Germinal center (tissue), 1 donor: ENCODE results near the gene ZNF512.
"Not testable (repeated sequence)": the region's sequence is repeated elsewhere in the genome, so short reads cannot be mapped to it uniquely, and the experiment has no call there.

ENCODE experiments used
- DNase-seq: peaks from one replicate; pipeline ENCODE4 v3.0.0; 2012; ENCODE audit warnings: mixed read lengths, low spot score

The ZNF512 gene, protein sequence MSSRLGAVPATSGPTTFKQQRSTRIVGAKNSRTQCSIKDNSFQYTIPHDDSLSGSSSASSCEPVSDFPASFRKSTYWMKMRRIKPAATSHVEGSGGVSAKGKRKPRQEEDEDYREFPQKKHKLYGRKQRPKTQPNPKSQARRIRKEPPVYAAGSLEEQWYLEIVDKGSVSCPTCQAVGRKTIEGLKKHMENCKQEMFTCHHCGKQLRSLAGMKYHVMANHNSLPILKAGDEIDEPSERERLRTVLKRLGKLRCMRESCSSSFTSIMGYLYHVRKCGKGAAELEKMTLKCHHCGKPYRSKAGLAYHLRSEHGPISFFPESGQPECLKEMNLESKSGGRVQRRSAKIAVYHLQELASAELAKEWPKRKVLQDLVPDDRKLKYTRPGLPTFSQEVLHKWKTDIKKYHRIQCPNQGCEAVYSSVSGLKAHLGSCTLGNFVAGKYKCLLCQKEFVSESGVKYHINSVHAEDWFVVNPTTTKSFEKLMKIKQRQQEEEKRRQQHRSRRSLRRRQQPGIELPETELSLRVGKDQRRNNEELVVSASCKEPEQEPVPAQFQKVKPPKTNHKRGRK

GRCh38 chr2:27582695-27583389 lies at the start of gene ZNF512:
TSS of gene ZNF512 (plus strand) at chr2:27583042. CDS start at chr2:27583113, 71 bp downstream.
- peak; percentile 91 for DNase-seq

DNA sequence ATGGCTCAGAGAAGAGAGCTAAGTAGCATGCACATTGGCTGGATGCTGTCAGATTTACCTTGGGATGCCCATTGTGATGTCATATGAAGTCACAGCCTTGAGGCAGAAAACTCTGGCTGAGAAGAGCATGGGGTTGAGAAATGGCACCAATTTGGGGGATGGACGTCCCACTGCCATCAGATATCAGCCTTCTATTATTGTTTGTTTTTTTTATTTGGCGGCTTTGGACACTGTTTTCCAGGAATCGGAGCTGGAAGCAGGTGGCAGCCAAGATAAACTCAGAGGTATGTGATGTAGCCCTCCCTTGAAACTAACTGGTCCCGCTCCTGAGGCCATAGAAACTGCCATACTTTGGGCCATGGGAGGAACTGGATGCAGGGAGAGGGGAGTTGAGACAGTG lies 45.6 kb upstream of the ZNF512 start:
- DNase-seq = no peak

DNA sequence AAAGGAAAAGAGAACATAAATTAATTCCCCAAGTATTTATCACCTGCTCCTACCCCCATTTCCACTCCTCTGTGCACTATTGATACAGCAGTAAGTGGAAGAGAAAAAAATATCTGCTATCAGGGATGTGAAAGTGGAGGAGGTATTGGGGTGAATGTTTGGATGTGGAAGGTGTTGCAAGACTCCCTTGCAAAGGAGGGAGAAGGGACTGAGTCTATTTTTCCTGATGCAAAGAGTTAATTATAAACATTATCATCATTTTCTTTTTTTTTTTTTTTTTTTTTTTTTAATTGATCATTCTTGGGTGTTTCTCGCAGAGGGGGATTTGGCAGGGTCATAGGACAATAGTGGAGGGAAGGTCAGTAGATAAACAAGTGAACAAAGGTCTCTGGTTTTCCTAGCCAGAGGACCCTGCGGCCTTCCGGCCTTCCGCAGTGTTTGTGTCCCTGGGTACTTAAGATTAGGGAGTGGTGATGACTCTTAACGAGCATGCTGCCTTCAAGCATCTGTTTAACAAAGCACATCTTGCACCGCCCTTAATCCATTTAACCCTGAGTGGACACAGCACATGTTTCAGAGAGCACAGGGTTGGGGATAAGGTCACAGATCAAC lies 43.9 kb upstream of the ZNF512 start:
- not testable (repeated sequence) for DNase-seq

DNA sequence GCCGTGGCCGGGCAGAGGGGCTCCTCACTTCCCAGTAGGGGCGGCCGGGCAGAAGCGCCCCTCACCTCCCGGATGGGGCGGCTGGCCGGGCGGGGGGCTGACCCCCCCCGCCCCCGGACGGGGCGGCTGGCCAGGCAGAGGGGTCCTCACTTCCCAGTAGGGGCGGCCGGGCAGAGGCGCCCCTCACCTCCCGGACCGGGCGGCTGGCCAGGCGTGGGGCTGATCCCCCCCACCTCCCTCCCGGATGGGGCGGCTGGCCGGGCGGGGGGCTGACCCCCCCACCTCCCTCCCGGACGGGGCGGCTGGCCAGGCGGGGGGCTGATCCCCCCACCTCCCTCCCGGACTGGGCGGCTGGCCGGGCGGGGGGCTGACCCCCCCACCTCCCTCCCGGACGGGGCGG lies 43.2 kb upstream of the ZNF512 start:
- DNase-seq = not testable (repeated sequence)

DNA sequence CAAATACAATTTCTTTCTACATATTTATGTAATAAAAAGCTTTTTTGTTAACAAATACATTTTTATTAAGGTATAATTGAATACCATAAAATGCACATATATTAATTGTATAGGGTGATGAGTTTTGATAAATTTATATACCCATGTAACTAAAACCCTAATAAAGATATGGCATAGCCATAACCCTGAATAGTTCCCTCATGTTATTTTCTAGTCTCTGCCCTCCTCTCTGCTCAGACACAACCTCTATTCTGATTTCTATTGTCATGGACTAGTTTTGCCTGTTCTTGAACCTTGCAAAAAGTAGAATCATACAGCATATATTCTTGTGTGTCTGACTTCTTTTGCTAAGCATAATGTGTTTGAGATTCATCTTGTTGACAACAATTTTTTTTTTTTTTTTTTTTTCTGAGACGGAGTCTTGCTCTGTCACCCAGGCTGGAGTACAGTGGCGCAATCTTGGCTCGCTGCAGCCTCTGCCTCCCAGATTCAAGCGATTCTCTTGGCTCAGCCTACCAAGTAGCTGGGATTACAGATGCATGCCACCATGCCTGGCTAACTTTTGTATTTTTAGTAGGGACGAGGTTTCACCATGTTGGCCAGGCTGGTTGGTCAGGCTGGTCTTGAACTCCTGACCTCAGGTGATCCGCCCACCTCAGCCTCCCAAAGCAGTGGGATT lies 38.6 kb upstream of the ZNF512 start:
- DNase-seq = no peak

- DNase-seq = no peak
These were observed 37.3 kb upstream of the ZNF512 start for GRCh38 chr2:27545348-27546141.

- no peak for DNase-seq
These were observed 33.5 kb upstream of the ZNF512 start for GRCh38 chr2:27549303-27549702.

- DNase-seq = no peak
These were observed 31.3 kb upstream of the ZNF512 start for GRCh38 chr2:27551514-27551913.

DNA sequence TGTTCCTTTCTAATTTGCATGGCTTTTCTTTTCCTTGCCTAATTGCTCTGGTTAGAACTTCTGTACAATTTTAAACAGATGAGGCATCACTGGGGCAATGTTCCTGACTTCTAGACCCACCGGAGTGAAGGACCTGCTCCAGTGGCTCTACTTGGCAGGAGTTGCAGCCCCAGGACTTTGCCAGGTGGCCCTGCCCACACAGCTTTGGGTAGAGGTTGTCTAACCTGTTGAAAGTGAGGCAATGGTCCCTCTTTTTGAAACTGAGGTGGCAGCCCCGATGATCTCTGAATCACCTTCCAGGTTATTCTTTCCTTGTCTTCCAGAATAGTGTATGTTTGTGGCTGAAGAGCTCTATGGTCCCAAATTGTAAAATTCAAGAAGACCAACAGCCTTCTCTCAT lies 29.9 kb upstream of the ZNF512 start:
- no peak for DNase-seq

- DNase-seq = not testable (repeated sequence)
These were observed 28.4 kb upstream of the ZNF512 start for GRCh38 chr2:27554451-27554850.

DNA sequence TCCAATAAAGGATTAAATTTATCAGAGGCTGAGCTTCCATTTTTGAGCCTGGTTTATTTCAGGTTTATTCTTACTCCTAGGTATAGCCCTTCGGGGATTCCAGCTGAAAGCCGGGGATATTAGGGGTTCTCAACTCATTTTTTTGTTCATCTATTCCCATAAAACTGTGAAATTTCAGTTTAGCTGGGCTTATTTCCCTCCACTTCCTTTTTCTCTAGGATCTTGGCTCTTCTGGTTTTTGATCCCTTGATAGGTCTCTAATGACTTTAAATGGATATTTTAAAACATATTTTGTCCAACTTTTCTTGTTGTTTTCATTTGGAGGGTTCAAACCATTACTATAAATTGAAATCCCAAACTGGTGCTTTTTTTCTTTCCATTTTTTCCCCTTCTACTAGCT lies 23.6 kb upstream of the ZNF512 start:
- DNase-seq = no peak

- no peak for DNase-seq
These were observed 21.8 kb upstream of the ZNF512 start for GRCh38 chr2:27561060-27561459.

DNA sequence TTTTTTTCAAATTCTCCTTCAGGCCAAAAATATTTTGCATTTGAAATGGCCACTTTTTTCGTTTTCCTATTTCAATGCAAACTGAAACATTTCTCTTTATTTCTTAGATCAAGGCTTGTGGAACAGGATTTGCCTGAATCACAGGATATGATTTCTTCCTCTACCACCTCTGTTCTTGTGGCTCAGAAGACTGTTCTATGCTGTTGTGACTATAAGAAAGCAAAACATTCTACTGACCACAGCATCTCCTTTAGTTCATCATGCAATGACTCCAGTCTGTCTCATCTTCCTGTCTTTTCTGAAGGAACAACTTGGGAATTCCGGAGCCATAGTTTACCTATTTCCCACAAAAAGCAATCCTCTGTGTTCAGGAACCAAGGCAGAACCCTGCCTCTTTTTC lies 16.2 kb upstream of the ZNF512 start:
- DNase-seq = no peak

- DNase-seq = no peak
These were observed 13.4 kb upstream of the ZNF512 start for GRCh38 chr2:27569398-27569797.

GRCh38 chr2:27571197-27571596 lies 11.6 kb upstream of the ZNF512 start:
- DNase-seq = no peak

DNA sequence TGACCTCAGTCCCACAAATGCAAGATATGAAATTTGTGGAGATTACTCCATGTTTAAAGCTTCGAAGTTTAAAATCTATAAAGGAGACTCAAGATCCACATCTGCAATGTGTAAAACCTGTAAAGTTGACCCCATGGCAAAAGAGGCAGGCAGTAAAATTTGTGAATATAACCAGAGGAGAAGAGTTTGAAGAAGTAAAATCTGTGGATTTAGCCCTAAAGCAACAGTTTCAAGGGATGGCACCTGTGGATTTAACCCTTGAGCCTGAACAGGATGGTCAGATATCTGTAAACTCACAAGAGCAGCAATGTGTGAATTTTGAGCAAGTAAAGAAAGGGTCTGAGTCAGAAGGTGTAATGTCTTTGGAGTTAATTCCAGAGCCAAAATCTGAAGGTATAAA lies 11.2 kb upstream of the ZNF512 start:
- no peak for DNase-seq

DNA sequence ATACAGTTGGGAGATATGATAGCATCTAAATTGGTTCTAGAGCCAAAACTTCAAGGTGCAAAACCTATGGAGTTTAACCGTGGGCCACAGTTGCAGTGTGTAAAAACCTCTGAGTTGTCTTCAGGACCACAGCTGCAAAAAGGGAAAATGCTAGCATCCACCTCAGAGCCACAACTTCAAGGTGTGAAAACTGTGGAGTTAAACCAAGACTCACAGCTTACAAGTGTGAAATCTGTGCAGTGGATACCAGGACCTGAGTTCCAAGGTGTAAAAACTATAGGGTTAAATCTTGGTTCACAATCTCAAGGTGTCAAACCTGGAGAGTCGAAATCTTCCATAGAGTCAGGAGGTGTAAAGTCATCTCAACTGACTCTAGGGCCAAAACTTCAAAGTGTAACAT lies 10.4 kb upstream of the ZNF512 start:
- DNase-seq = no peak

- no peak for DNase-seq
These were observed 9.8 kb upstream of the ZNF512 start for GRCh38 chr2:27572998-27573429.

DNA sequence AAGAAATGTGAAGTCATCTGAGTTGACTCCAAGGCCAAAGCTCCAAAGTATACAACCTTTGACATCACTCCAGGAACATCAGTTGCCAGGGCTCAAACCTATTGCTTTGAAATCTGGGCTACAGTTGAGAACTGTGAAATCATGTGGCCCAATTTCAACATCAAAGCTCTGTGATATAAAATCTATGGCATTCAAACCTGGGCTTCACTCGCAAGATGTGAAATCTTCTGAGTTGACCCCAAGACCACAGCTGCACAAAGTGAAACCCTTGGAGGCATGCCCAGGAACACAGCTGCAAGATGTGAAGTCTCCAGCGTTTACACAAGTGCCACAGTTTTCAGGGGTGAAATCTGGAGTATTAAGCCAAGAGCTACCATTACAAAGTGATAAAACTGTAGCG lies 9.4 kb upstream of the ZNF512 start:
- DNase-seq = no peak

DNA sequence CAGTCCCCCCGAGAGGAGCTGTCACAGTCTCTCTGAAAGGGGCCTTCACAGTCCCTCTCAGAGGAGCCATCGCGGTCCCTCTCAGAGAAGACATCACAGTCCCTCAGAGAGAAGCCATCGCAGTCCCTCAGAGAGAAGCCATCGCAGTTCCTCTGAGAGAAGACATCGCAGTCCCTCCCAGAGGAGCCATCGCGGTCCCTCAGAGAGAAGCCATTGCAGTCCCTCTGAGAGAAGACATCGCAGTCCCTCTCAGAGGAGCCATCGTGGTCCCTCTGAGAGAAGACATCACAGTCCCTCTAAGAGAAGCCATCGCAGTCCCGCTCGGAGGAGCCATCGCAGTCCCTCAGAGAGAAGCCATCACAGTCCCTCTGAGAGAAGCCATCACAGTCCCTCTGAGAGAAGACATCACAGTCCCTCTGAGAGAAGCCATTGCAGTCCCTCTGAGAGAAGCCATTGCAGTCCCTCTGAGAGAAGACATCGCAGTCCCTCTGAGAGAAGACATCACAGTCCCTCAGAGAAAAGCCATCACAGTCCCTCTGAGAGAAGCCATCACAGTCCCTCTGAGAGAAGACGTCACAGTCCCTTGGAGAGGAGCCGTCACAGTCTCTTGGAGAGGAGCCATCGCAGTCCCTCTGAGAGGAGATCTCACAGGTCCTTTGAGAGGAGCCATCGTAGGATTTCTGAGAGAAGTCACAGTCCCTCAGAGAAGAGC lies 1.3 kb upstream of the ZNF512 start:
- no peak for DNase-seq
